ENCODE measurements around the gene ATG9B. TPM values are rescaled to one million over a fixed set of nuclear protein-coding genes. Genes with fewer than 3 reads are reported as not detected.

ATG9B gene
- polyA plus RNA-seq, 1 of the 3 experiments (the other 2 are of a cell fraction) = 0.67 TPM

- H3K27me3 ChIP-seq (ENCODE audit: insufficient read depth) = 0 out of 2 replicates have a peak, but pooled peaks cover 5% of the 10 kb centered on the region
- H3K4me3 ChIP-seq (ENCODE audit: low read depth in 2 of 2, low read length in 1 of 2) = no peak overlapping the region
- H3K4me1 ChIP-seq (ENCODE audit: control insufficient read depth in 1 of 2, insufficient read depth in 2 of 2, low read depth in 1 of 2, low read length in 1 of 2) = peaks cover 0 to 14% of the 10 kb centered on the region in 2 experiments; a peak in 1 of 4 replicates
- TF ChIP-seq RAD21 (IDR thresholded peaks at IDR 0.05; ENCODE audit: low read length) (no peak), ZBTB33 (IDR thresholded peaks at IDR 0.05; ENCODE audit: borderline replicate concordance, low read depth) (no peak), USF2 (IDR thresholded peaks at IDR 0.05; ENCODE audit: borderline replicate concordance, low read depth, low read length) (no peak)
- no peaks in the 10 kb centered on the region for H3K79me2 ChIP-seq (ENCODE audit: insufficient read depth)
- WGBS (ENCODE audit: low lambda C conversion rate) = 76% methylated on average over 9 of the region's 9 CpGs
- ChIA-PET POLR2A (no interaction called here), CTCF (interaction anchor here (1.2 to 11.3 kb wide), 9 partner anchors 14 to 556 kb away, joined by 3 to 151 read pairs (median 31); partner anchors contain the start of genes ATG9B and NOS3)
- H2AFZ ChIP-seq (ENCODE audit: low read depth) = no peak overlapping the region
- H4K20me1 ChIP-seq (ENCODE audit: insufficient read depth) = no peaks in the 10 kb centered on the region
- no peaks in the 10 kb centered on the region for H3K9me2 ChIP-seq
- DNase-seq = no peak
- H3K9me3 ChIP-seq = no peaks in the 10 kb centered on the region
- no peak overlapping the region for H3K9ac ChIP-seq
- H3F3A ChIP-seq (replicated peaks; ENCODE audit: insufficient read depth) = no peaks in the 10 kb centered on the region
- H3K27ac ChIP-seq (ENCODE audit: low read depth in 2 of 2, low read length in 1 of 2) = no peak overlapping the region
- H3K36me3 ChIP-seq (replicated peaks in 1 of 2; ENCODE audit: control insufficient read depth in 1 of 2, insufficient read depth in 2 of 2, low read length in 1 of 2) = no peaks in the 10 kb centered on the region
- no peak overlapping the region for H3K4me2 ChIP-seq
Observed at GRCh38 chr7:151005566-151005965, 18.7 kb downstream of the ATG9B start.

- Histone ChIP-seq H3K27me3 (ENCODE audit: insufficient read depth) (0 out of 2 replicates have a peak, but pooled peaks cover 5% of the 10 kb centered on the region), H3K36me3 (replicated peaks in 1 of 2; ENCODE audit: control insufficient read depth in 1 of 2, insufficient read depth in 2 of 2, low read length in 1 of 2) (no peaks in the 10 kb centered on the region), H3K4me3 (ENCODE audit: low read depth in 2 of 2, low read length in 1 of 2) (no peak overlapping the region), H3K4me1 (ENCODE audit: control insufficient read depth in 1 of 2, insufficient read depth in 2 of 2, low read depth in 1 of 2, low read length in 1 of 2) (peaks cover 0 to 10% of the 10 kb centered on the region in 2 experiments; a peak in 1 of 4 replicates), H3K9ac (no peak overlapping the region), H3K27ac (ENCODE audit: low read depth in 2 of 2, low read length in 1 of 2) (no peak overlapping the region), H3K9me3 (no peaks in the 10 kb centered on the region), H3K9me2 (no peaks in the 10 kb centered on the region), H3F3A (replicated peaks; ENCODE audit: insufficient read depth) (no peaks in the 10 kb centered on the region), H4K20me1 (ENCODE audit: insufficient read depth) (no peaks in the 10 kb centered on the region), H3K79me2 (ENCODE audit: insufficient read depth) (no peaks in the 10 kb centered on the region), H2AFZ (ENCODE audit: low read depth) (no peak overlapping the region), H3K4me2 (no peak overlapping the region)
- DNase-seq = no peak
- POLR2A ChIA-PET = no interaction called here
- WGBS (ENCODE audit: low lambda C conversion rate) = 78% methylated on average over 12 of the region's 12 CpGs
- no peak for TF ChIP-seq FOXJ3 (CRISPR knock-in tag; IDR thresholded peaks at IDR 0.05)
- TF ChIP-seq YY1 (IDR thresholded peaks at IDR 0.05; ENCODE audit: low read depth) = no peak
- no peak for TF ChIP-seq SIN3A (IDR thresholded peaks at IDR 0.05; ENCODE audit: borderline replicate concordance, low read depth, low read length)
- TF ChIP-seq TAF1 (IDR thresholded peaks at IDR 0.05; ENCODE audit: borderline replicate concordance, low read depth, low read length) = no peak
- no peak for TF ChIP-seq POLR2AphosphoS5 (IDR thresholded peaks at IDR 0.05; ENCODE audit: low read depth, low read length)
- no peak for TF ChIP-seq RAD21 (IDR thresholded peaks at IDR 0.05; ENCODE audit: low read length)
- CTCF ChIA-PET = interaction anchor here (0.9 to 10.7 kb wide), 6 partner anchors 17 to 107 kb away, joined by 3 to 107 read pairs (median 4); partner anchors contain the start of gene ATG9B
Observed at GRCh38 chr7:151003572-151003971, 20.7 kb downstream of the ATG9B start.
